Activated B cell treated with CpG ODN at 0.5 μM for 24 hours (primary cell): ENCODE results near the gene ZNF311. TPM values are rescaled to one million over a fixed set of nuclear protein-coding genes. Genes with fewer than 3 reads are reported as not detected.
"Not testable (repeated sequence)": the region's sequence is repeated elsewhere in the genome, so short reads cannot be mapped to it uniquely, and the experiment has no call there.

Source experiments
- ATAC-seq: fragments of 200-7000 bp; cut with Tn5 transposase; one replicate; pipeline ENCODE4 v1.10.0; 2021; ENCODE audit warnings: low read depth, mild to moderate bottlenecking, moderate library complexity
- CTCF ChIA-PET: fragments of 350-600 bp; sonication (Branson Sonifier 250); formaldehyde crosslinking; loops from one replicate; lab custom pipeline; 2021; ENCODE audit warnings: antibody characterized with exemption; lab: Charles Lee
- POLR2A ChIA-PET: fragments of 350-600 bp; sonication (Branson Sonifier 250); formaldehyde crosslinking; loops from one replicate; lab custom pipeline; 2021; ENCODE audit warnings: antibody characterized with exemption; lab: Charles Lee
- DNase-seq: peaks from one replicate; pipeline ENCODE4 v3.0.0; 2022
- H3K27ac Mint-ChIP-seq: one replicate; pipeline ENCODE4 v1.8.0; 2020; ENCODE audit warnings: mixed read lengths
- H3K27me3 Mint-ChIP-seq: one replicate; pipeline ENCODE4 v1.8.0; 2021; ENCODE audit warnings: mixed read lengths
- H3K36me3 Mint-ChIP-seq: one replicate; pipeline ENCODE4 v1.8.0; 2021; ENCODE audit warnings: low read depth, mixed read lengths
- H3K4me1 Mint-ChIP-seq: one replicate; pipeline ENCODE4 v1.8.0; 2021; ENCODE audit warnings: mixed read lengths
- H3K4me3 Mint-ChIP-seq: one replicate; pipeline ENCODE4 v1.8.0; 2020; ENCODE audit warnings: mild to moderate bottlenecking, mixed read lengths
- H3K9me3 Mint-ChIP-seq: one replicate; pipeline ENCODE4 v1.8.0; 2020; ENCODE audit warnings: mixed read lengths
- CTCF ChIP-seq: fragments of 200-600 bp; IDR thresholded peaks from one replicate; pipeline ENCODE4 v1.8.0; 2022; ENCODE audit warnings: antibody characterized with exemption, mild to moderate bottlenecking
- intact Hi-C: fragments of 100-400 bp; cut with micrococcal nuclease; formaldehyde crosslinking; loops from one replicate; pipeline ENCODE4 v1.15.1; 2024
- total RNA-seq: library from RNA; stranded (reverse); gene quantifications from 2 replicates; pipeline ENCODE4 v1.2.3, GENCODE V29; 2022

Gene ZNF311
- total RNA-seq, 1 donor from 2014 or later, result 0.31 TPM

- Mint-ChIP-seq H3K36me3 (peaks cover 8% of the 10 kb centered on the region), H3K9me3 (no peaks in the 10 kb centered on the region), H3K4me1 (peaks cover 44% of the 10 kb centered on the region), H3K27ac (no peak overlapping the region), H3K27me3 (peaks cover 17% of the 10 kb centered on the region), H3K4me3 (no peak overlapping the region)
- DNase-seq (no peak), ATAC-seq (no peak)
- intact Hi-C loops, result no loop called here
- CTCF ChIA-PET, result interaction anchor here (2.3 kb wide), 1 partner anchor 141 kb away, joined by 14 read pairs; no protein-coding TSS in a partner anchor
- POLR2A ChIA-PET, result interaction anchor here (0.9 kb wide), 1 partner anchor 83 kb away, joined by 3 read pairs; no protein-coding TSS in a partner anchor
- TF ChIP-seq CTCF, result no peak
Measured at GRCh38 chr6:28978959-28979561, 26.1 kb downstream of the ZNF311 start.

GRCh38 chr6:28978133-28978491 is 27.0 kb downstream of the ZNF311 start:
- Mint-ChIP-seq H3K27ac (no peak overlapping the region), H3K9me3 (no peaks in the 10 kb centered on the region), H3K36me3 (peaks cover 8% of the 10 kb centered on the region), H3K4me3 (peak overlapping the region; percentile 81), H3K27me3 (peaks cover 21% of the 10 kb centered on the region), H3K4me1 (peaks cover 39% of the 10 kb centered on the region)
- no peak for ATAC-seq
- ChIA-PET CTCF (no interaction called here), POLR2A (interaction anchor here (2.4 kb wide), 1 partner anchor 54 kb away, joined by 6 read pairs; the partner anchor contains the start of gene TRIM27)
- no peak for DNase-seq
- intact Hi-C loops, result no loop called here
- TF ChIP-seq CTCF, result no peak

GRCh38 chr6:28977341-28978132 is 27.6 kb downstream of the ZNF311 start:
- peak; percentile 27 for DNase-seq
- Mint-ChIP-seq H3K27ac (no peak overlapping the region), H3K4me3 (peak overlapping the region; percentile 81), H3K9me3 (no peaks in the 10 kb centered on the region), H3K36me3 (peaks cover 8% of the 10 kb centered on the region), H3K27me3 (peaks cover 21% of the 10 kb centered on the region), H3K4me1 (peaks cover 37% of the 10 kb centered on the region)
- CTCF ChIA-PET, result no interaction called here
- POLR2A ChIA-PET, result interaction anchor here (0.7 to 2.4 kb wide), 2 partner anchors 54 to 1801 kb away, joined by 3 to 6 read pairs; partner anchors contain the start of gene TRIM27
- intact Hi-C loops, result no loop called here
- no peak for TF ChIP-seq CTCF
- ATAC-seq, result no peak

GRCh38 chr6:28976677-28977076 is 28.4 kb downstream of the ZNF311 start:
- CTCF ChIA-PET, result interaction anchor here (1.1 kb wide), 1 partner anchor 139 kb away, joined by 3 read pairs; no protein-coding TSS in a partner anchor
- no peaks in the 10 kb centered on the region for H3K9me3 Mint-ChIP-seq
- H3K27ac Mint-ChIP-seq, result no peak overlapping the region
- peaks cover 29% of the 10 kb centered on the region for H3K4me1 Mint-ChIP-seq
- POLR2A ChIA-PET, result interaction anchor here (0.7 to 2.4 kb wide), 2 partner anchors 53 to 1800 kb away, joined by 3 to 6 read pairs; partner anchors contain the start of gene TRIM27
- intact Hi-C loops, result no loop called here
- peaks cover 17% of the 10 kb centered on the region for H3K27me3 Mint-ChIP-seq
- no peak for TF ChIP-seq CTCF
- peak overlapping the region; percentile 81 for H3K4me3 Mint-ChIP-seq
- H3K36me3 Mint-ChIP-seq, result peaks cover 2% of the 10 kb centered on the region
- DNase-seq (no peak), ATAC-seq (no peak)

GRCh38 chr6:28974505-28974904 is 30.6 kb downstream of the ZNF311 start:
- ATAC-seq, result no peak
- DNase-seq, result no peak
- POLR2A ChIA-PET, result no interaction called here
- no peak overlapping the region for H3K4me3 Mint-ChIP-seq
- H3K36me3 Mint-ChIP-seq, result no peaks in the 10 kb centered on the region
- no peak overlapping the region for H3K27ac Mint-ChIP-seq
- CTCF ChIA-PET, result no interaction called here
- peaks cover 15% of the 10 kb centered on the region for H3K27me3 Mint-ChIP-seq
- no peaks in the 10 kb centered on the region for H3K9me3 Mint-ChIP-seq
- intact Hi-C loops, result no loop called here
- H3K4me1 Mint-ChIP-seq, result peaks cover 17% of the 10 kb centered on the region
- no peak for TF ChIP-seq CTCF

GRCh38 chr6:28970056-28970455 is 35.1 kb downstream of the ZNF311 start:
- intact Hi-C loops, H3K4me3 Mint-ChIP-seq, CTCF ChIA-PET, H3K4me1 Mint-ChIP-seq, ATAC-seq, DNase-seq, H3K27ac Mint-ChIP-seq, POLR2A ChIA-PET, H3K36me3 Mint-ChIP-seq: not testable (repeated sequence)
- Mint-ChIP-seq H3K9me3 (peaks cover 23% of the 10 kb centered on the region), H3K27me3 (peaks cover 21% of the 10 kb centered on the region)
